Measurements from ENCODE around the gene EGFR.

Gene EGFR

DNA sequence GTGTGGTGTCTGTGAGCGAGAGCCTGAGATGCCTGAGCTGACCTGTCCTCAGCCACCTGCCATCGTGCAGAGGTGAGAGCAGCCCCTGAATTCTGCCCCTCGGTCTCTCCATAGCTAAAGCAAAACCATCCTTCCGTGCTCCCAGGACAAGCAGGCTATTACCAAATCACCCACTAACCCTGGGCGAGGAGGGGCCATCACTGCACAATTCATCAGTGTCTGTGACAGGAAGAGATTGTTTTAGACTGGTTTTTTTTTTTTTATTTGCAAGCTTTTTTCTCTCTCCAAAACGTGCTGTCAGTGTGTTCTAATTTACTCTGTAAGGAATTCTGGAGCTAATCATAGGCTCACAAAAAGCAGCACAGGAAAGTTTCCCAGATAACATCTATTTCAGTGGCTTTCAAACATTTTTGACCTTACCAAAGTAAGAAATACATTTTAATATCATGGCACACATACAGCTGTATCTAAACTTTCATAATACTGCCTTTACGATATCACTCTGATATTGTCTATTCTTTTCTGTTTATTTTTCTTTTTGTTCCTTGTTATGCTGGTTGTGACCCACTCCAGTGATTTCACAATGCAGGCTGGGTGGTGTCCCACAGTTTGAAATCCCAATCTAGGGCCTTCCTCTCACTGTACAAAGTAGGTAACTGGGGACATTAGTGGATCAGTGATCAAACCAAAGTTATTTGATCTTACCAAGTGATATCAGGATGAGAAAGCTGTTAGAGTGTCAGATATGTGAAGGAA, 62.8 kb downstream of the EGFR start:
- no peak for DNase-seq (ENCODE audit: low read depth)

DNA sequence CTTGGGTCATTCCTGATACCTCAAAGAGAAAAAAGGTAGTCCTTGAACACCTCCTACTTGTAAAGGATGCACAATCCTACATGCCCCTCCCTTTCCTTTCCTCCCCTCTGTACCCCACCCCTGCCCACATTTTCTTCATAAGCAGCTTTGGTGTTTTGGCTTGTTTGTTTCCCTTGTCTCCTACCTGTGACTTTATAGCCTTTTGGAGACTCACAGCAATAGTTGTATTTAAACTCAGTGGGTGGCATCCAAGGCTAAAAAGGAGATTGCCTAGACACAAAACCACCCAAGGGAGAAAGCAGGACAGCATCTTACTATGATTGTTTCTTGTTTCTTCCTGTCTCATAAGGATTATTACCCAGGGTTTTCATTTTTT, 63.4 kb downstream of the EGFR start:
- no peak for DNase-seq (ENCODE audit: low read depth)

DNA sequence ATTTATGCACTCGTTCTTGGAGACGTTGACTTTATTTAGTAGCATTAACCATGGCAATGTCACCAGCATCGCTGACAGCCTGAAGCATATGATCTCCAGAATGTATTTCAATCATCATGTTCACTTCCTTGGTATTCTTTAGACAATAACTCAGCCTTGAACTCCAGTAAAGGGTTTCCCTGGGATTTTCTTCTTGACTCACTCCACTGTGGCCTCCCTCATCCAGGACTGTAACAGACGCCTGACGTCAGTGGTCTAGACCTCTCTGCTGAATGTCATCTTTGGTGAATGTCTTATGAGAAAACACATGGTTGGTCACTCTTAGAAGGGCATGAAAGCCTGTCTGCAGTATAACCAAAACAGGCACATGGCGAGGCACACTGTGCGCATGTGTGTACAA, 64.4 kb downstream of the EGFR start:
- no peak for DNase-seq (ENCODE audit: low read depth)

DNA sequence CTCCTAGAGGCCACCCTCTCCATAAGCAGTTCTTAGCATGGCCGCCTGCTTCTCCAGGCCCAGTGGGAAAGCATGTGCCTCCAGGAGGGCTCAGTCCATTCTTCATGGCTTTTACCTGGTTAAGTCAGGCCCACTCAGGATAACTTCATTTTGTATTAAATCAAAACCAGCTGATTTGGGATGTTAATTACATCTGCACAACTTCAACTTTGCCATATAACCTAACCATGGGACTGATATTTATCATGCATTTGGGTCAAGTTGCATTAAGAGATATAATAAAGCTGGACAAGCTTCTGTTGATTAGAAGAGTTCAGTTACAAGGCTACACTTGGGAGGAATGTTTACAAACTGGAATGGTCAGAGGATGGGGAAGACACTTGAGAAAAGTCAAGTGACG, 65.5 kb downstream of the EGFR start:
- DNase-seq (ENCODE audit: low read depth): no peak

DNA sequence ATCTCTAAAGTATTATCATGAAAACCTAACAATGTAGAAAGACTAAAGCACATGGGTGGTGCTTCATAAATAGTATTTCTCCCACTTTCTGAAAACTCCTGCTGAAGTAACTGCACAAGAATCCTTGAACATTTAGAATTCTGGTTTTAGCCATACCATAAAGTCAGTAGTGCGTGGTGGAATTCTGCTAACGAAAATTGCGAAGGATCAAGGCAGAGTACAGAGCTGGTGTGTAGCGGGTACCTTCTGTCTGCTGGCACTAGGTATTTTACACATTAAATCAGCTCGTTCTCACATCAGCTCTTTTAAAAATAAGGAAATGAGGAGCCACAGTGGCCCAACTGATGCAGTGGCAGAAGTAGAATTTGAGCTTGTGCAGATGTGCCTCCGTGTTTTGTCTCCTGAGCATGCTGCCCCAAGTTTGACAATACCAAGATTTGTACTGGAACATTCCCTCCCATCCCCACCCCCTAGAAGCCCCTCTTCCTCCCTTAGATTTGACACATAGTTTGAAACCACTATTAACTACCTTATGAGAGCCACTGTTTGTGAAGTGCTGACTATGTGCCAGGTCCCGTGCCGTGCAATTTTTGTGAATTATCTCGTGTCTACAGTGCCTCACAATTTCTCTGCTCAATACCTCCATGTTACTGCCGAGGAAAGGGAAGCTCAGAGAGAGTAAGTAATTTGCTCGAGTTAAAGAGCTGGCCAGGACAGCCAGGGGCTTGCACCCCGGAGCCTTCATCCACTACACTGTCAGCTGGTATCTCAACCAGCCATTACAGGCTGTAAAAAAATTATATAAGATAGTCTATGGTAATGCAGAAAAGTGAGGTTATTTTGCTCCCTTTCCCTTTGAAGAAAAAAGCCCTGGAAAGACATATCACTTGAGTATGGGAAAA, 66.9 kb downstream of the EGFR start:
- DNase-seq (ENCODE audit: low read depth): no peak

DNA sequence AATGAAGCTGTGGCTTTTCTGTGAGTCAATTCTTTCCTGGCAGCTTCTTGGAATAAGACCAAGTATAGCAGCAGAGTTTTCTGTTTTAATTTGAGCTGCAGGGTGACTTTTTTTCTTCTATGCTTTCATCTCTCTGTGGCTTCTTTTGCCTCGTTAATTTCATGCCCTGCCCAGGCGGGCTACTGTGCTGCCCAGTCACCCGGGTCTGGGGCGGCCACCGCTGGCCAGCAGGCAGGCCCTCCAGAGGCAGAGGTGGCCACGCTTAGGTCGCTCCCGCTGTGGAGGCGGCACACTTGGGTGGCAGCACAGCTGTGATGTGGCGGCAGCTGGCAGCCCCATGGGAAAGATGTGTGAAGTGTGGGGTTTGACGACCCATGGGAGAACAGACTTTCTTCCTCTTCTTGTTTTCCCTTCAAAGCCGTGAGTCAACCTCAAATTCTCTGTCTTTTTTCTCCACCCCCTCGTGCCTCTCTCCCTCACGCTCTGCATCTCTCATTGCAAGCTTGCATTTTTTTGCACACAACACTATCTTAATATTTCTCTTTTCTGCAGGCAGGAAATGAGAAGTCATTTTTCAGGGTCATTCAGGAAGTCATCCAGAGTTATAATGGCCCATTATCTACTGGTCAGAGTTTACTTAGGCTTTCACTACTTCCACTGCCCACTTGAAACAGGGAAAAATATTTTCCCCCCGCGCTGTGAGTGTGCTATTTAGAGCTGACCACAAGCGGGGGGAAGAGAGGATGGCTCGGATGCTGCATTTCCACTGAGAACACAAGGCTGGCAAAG, 67.8 kb downstream of the EGFR start:
- DNase-seq (ENCODE audit: low read depth): no peak

DNA sequence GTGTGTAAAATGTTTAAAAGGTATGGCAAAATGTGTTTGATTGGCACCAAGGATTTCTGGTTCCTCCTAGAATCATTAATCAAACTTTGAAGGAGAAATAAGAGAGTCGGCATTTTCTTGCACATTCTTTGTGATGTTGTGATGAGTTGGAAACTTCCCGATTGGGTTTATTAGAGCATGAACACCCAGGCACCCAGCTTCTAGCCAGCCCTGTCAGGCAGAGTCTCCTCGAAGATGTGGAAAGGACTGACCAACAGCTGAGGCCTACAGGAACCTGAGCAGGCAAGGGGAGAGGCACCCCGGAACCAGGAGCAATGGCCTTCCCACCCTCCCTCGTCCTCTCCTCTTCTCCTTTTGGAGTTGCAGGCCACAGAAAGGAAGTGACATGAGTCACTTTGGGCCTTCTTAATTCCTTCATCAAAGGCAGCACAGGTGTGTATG, 68.7 kb downstream of the EGFR start:
- DNase-seq (ENCODE audit: low read depth): no peak

DNA sequence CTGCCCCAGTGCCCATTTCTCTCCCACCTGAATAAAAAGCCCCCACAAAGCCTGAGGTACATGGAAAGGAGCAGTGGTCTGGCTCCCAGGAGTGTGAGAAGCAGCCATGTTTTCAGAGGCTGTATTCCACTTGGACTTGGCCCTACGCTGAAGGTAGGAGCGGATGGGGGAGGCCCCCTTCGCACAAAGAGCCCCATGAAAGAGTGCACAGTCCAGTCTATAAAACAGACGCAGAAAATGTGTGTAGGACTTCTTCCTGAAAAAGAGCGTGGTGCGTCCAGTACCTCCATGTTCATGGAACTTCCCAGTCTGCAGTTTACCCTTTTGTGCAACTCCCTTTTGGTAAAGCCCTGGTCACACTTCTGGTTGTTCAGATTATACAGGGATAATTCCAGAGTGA, 69.3 kb downstream of the EGFR start:
- DNase-seq (ENCODE audit: low read depth): no peak

DNA sequence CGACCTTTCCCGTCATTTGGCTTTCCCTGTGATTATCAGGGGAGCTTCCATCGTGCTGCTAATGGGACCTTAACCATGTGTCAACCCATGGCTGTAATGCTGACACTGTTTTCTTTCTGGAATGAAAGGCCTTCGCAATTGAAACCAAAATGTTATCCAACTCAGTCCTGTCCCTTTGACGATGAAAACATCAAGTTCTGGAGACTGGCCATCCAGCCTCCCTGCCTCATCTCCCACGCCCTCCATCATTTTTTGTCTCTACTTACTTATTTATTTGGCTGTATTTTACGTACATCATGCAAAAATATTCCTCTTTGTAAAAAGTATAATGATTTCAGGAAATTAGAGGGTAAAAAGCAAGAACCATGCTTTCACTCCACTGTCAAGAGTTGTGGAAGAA, 69.8 kb downstream of the EGFR start:
- DNase-seq (ENCODE audit: low read depth): no peak

DNA sequence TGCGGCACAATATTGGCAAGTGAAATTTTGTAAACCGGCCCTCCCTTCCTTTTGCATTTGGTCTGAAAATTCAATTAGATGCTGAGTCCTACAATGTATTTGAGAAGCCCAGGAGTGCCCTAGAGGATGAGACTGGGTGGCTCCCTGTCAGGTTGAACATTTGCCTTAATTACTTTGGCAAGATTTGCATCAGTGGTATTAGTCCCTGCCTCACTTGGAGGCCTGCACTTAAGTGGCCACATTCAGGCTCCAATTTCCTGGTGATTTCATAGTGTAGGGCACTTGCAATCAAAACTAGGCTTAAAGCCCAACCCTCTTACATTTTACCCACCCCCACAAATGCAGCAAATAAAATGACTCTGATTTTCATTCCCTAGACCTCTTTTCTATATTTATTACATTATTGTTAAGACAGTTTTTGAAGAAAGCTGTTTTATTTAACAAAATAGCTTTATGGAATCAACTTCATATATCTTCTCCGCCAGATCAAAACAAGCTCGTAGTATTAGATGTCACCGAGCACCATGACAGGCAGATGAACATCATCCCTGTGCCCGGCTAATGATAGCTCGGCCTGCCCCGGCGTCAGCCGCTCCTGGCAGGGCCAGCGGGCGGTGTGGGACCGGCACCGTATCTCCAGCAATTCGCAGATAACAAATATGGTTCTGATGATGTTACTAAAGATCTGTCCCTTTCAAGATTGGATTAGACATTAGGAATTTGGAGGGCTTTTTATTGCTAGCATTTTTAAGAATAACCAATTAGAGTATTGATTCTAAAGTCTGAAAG, 73.6 kb downstream of the EGFR start:
- DNase-seq (ENCODE audit: low read depth): no peak

DNA sequence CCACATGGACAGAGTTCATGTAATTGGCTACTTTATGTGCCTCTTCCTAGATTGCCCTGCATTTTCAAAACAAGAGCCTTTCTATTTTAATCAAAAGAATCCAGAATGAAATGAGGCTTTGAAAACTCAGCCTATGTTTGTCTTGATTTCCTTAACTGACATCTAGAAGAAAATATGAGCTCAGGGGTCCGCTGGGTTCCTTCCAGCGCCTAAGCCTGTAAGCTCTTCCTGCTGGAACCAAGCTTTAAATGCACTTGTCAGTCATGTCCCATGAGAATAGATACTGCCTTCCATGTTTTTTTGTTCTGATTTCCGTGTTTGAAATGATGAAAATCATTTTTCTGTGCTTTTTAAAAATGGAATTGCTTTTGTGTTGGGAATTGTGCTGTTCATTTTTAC, 74.2 kb downstream of the EGFR start:
- DNase-seq (ENCODE audit: low read depth): no peak

DNA sequence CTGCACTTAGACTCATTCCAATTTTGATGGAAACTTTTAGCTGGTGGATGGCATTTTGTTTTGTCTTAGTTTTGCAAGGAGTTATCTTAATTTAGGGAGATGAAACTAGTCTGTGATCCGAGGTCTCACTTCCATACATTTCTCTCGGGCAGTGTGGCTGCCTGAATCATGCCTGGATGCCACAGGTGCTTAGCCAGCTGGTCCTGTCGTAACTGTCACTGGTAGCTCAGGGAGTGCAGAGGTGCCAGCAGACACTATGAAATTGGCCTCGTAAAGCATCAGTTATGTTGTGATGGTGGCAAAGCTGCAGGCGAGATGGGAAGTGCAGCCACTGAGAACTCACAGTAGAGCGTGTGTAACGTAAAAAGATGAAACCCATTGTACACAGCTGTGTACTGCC, 74.9 kb downstream of the EGFR start:
- DNase-seq (ENCODE audit: low read depth): no peak

DNA sequence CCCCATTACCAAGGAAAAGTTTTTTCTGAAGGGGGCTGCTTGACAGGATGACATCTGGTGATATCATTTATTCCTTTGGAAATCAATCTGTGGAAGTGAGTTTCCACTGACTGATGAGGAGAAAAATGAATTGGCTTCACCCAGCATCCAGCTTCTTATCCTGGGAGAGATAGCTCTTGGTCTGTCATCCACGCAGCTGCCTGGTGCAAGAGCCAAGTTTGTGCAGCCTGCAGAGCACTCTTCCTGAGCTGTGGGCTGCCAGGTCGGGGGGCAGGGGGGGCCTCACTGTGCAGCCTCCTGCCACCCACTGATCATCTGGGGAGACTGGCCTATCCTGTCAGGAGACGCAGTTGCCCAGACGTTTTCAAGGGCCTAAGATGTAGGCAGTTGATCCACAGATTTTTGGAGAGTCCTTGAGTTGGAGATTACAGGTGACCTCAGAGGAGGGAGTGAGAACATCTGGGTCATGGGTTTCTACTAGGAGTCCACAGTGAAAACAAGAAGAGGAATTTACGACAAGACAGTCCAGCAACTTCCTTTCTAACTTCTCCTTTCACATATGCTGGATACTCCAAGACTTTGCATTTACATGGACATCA, 75.4 kb downstream of the EGFR start:
- DNase-seq (ENCODE audit: low read depth): no peak

DNA sequence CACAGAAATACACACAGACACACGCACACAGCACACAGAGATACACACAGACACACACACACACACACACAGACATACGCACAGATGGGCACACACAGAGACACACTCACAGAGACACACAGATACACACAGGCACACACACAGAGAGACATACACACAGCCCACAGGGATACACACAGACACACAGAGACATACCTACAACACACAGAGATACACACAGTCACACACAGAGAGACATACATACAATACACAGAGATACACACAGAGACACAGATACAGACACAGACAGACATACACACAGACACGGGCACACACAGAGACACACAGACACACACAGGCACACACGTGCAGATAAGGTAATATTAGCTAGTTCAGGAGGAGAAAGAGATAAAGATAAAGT, 76.9 kb downstream of the EGFR start:
- DNase-seq (ENCODE audit: low read depth): no peak

DNA sequence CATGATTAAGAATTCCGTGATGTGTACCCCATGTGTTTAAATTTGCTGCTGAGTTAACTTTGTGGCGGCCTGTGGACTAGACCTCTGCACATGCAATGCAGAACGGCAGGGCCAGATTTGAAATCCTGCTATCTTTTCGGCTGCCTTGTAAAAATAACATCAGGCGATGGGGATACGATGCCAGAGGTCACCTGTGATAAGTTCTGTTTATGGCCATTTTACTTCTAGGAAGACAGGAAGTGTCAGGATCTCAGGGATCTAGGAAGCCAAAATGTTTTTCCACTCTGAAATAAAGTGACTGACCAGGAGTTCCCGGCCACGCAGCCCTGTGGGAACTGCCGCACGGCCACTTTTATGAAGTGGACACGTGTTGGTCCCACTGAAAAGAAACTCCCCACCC, 77.5 kb downstream of the EGFR start:
- DNase-seq (ENCODE audit: low read depth): no peak

DNA sequence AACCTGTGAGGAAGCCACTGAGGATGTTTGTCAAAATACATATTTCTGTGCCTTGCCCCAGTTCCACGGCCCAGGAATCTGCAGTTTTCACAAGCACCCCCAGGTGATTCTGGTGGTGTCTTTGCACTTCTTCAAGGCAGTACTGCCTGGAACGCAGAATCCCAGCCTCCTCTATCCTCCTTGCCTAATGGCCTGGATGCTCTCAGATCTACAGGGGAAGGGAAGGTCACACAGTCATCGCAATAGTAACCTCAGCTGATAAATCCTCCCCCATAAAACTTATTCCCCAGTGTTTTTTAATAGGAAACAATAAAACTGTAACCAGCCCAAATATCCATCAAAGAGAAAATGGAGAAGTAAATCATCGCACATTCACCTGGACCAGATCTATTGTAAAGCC, 78.3 kb downstream of the EGFR start:
- DNase-seq (ENCODE audit: low read depth): no peak

DNA sequence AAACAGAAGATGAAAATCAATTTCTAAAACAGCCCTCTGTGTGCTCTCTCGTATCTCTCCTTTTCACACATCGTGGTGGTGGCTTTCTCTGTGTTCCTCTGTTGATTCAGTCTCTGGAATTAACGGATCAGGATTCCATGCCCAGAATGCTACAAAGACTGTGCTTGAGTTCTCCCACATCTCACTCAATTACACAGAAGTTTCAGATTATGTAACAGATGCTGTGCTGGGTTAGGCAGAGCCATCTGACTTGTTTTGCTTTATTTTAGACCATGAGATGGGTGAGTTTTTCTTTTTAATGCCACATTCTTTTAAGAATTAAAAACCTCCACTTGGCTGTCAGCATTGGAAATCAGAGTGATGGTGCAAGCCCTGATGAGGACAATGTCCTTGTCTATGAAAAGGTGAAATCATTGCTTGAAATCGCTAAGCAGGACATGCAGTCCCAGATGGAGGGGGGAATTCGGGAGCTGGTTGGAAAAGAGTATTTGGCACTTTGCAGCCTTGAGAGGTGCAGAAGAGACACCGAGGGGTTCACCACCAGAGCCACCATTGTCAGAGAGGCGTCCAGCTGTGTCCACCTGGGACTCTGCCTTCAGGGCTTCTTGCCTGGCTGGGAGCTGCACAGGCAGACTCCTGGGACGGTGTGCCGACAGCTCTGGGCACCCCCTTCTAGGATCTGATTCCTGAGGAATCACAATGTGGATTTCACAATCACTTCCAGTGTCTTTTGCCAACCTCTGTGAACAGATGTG, 80.4 kb downstream of the EGFR start:
- no peak for DNase-seq (ENCODE audit: low read depth)

DNA sequence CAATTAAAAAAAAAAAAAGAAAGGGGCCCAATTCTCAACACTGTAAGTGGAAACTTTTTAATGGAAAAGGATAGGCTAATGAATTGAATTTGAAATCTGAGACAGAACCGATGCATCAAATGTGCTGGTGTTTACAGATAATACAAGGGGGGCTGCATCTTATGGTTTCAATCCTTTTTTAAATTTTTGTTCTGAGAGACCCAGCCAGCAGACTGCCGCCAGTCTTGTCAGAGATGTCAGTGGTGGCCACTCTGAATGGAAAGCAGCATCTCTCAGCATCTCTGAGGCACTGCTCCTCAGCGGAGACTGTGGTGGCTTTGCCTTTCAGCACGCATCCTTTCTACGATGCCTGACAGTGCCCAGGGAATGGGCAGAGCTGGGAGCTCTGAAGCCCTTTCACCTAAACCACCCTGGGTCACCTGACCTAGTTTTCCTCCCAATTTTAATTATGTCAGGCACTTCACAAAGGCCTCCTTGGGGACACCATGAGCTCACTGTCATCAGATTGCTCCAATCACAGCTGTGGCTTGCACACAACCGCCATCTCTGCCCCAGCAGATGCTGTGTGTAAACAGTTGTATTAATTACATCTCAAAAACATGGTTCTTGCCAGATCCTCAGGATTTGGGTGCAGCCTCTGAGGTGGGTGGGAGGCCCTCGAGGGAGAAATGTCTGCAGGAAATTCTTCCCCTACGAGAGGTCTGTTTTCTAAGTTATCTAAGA, 81.2 kb downstream of the EGFR start:
- no peak for DNase-seq (ENCODE audit: low read depth)

DNA sequence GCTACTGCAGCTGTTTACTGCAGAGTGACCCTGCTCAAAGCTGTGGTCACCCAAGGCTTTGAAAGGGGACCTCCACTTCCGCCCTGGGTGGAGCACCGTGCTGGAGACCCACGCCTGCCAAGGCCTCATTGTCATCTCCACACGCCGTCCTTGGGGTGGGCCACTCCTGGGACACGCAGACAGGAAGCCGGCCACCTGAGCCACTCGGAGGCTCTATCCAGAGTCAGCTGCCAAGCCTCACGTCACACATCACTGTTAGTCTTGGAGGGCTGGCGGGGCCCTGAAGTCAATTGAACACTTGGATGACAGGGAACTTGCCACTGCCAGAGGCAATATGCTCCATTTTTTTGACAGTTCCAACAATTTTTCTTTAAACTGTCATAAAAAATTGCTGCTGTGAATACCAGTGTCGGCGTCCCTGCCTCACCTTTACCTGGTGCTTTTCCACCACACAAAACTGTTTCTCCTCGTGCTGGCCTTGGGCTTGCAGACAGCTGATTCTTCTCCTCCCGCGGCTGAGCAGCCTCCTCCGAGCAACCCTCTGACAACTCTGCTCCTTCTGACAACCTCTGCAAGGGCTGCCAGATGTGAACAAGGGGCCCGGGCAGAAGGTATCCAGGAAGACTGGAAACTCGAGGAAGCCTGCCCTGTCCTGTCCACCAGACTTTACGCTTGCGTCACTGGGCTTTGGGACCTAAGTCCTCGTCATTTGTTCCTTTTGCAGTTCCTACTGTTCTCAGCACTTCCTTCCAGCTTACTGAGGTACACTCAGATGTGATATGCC, 81.9 kb downstream of the EGFR start:
- no peak for DNase-seq (ENCODE audit: low read depth)

Data from T follicular helper cell (primary cell).